ENCODE data around the gene ADTRP.

DNA sequence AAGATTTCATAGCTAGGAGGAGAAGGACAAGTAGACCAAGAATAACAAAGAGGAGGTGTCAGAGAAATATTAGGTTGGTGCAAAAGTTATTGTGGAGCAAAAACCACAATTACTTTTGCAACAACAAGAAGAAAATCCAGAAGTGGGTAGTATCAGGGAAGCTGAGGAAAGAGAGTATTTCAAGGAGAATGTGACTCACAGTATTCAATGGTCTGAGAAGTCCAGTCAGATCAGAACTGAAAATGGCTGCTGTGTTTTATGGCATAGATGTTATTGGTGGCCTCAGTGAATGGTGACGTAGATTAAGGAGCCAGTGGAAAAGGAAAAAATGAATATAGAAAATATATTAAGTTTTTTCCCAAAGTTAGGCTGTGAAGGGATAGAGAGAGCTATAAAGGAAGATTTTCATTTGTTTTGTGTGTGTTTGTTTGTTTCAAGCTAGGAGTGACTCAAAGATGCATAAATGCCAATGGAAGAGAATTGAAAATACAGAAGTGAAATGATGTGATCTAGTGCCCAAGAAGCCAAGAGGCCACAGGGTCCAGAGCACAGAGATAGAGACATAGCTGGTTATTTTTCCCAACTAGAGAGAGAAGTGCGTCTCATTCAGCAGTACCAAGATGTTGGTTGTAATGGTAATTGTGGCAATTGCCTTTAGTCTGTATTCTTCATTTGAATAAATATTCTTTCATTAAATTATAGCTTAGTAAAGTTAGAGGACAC, 112.8 kb downstream of the ADTRP start:
- TF ChIP-seq, protein P1, sequence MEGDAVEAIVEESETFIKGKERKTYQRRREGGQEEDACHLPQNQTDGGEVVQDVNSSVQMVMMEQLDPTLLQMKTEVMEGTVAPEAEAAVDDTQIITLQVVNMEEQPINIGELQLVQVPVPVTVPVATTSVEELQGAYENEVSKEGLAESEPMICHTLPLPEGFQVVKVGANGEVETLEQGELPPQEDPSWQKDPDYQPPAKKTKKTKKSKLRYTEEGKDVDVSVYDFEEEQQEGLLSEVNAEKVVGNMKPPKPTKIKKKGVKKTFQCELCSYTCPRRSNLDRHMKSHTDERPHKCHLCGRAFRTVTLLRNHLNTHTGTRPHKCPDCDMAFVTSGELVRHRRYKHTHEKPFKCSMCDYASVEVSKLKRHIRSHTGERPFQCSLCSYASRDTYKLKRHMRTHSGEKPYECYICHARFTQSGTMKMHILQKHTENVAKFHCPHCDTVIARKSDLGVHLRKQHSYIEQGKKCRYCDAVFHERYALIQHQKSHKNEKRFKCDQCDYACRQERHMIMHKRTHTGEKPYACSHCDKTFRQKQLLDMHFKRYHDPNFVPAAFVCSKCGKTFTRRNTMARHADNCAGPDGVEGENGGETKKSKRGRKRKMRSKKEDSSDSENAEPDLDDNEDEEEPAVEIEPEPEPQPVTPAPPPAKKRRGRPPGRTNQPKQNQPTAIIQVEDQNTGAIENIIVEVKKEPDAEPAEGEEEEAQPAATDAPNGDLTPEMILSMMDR (IDR thresholded peaks at IDR 0.05): no peak
- TF ChIP-seq POLR2AphosphoS5 (IDR thresholded peaks at IDR 0.05) (no peak), POLR2A (IDR thresholded peaks at IDR 0.05; ENCODE audit: low read depth) (no peak)

All from esophagus muscularis mucosa (tissue), 3 donors.